GM18505 (cell line): ENCODE data around the gene YY1AP1.
"Not testable (repeated sequence)": the region's sequence is repeated elsewhere in the genome, so short reads cannot be mapped to it uniquely, and the experiment has no call there.

Experiments
- ATAC-seq: cut with Tn5 transposase; IDR thresholded peaks from one replicate; pipeline ENCODE4 v1.9.1; 2021; ENCODE audit not compliant: unreplicated experiment
- POLR2A ChIP-seq: IDR thresholded peaks from 4 replicates; pipeline ENCODE4 v1.6.1; 2011; ENCODE audit warnings: borderline replicate concordance; ENCODE audit not compliant: insufficient read depth, insufficient read length; ENCODE audit errors: extremely low read depth

YY1AP1 gene

DNA sequence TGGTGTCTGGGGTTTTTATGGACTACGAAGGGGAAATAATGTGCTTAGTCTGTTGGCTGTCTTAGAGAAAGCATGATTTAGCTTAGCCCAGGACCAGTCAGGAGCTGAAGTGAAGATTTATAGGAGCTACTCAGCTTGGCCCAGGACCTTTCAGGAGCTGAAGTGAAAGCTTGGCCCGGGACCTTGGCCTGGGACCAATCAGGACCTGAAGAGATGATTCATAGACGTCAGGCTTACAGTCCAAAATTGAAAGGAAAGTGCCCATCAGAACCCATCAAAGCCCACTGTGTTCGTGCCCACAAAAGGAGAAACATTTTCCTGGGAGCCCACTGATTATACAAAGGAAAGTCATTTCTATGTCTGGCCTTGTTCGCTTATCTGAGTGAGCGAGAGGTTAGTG is 42.9 kb downstream of the YY1AP1 start:
- no peak for ATAC-seq
- TF ChIP-seq POLR2A = no peak

DNA sequence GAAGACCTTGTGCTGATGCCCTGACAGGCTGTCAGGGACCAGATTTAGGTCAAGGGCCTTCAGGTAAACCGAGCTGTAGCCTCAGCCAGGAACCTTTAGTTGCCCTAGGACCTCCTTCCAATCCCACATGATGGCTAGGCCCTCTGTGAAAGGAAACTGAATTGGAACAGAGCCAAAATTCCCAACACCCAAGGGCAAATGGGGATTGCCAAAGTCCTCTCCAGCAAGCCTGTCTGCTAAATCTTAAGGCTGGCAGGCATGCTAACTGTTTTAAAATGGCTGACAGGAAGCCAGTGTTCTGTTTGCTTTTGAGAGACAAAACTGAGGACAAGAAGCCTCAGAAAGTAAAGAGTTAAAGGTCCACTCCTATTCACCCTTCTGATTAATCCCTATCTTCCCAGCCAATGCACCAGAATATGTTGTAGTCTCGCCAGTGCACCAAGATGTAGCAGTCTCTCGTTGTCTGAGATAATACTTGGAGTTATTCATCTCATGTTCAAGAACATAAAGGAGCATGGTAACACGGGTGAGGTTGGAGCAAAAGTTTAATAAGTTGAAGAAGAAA is 43.5 kb downstream of the YY1AP1 start:
- TF ChIP-seq POLR2A = no peak

DNA sequence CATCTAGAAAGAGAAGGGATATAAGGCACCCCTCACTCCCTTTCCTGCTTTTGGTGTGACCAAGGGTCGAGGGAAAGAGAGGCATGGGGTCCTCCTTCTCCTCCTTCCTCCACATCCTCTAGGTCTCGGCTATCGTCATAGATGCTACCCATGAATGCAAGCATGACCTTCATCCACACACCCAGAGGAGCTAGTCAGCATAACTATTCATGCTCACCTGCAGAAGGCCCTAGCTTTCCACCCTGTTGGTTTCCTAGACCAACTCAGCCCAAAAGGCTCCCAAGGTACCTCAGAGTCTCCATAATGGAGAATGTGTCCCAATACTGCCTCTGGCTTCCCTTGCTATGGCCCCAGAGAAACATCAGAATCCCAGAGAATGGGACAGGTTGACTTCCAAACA is 45.3 kb downstream of the YY1AP1 start:
- TF ChIP-seq POLR2A = no peak
- ATAC-seq = no peak

More for the DNA sequence above, 43.5 kb downstream of the YY1AP1 start:
- no peak for ATAC-seq

DNA sequence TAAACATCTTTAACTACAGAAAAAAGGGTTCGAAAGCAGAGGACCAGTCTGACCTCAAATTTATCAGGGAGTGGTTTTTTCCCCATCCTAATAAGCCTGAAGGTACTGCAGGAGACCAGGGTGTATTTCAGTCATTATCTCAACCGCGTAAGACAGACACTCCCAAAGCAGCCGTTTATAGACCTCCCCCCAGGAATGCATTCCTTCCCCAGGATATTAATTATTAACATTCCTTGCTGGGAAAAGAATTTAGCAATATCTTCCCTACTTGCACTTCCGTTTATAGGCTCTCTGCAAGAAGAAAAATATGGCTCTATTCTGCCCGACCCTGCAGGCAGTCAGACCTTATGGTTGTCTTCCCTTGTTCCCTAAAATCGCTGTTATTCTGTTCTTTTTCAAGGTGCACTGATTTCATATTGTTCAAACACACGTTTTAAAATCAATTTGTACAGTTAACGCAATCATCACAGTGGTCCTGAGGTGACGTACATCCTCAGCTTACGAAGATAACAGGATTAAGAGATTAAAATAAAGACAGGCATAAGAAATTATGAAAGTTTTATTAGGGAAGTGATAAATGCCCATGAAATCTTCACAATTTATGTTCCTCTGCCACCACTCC is 45.9 kb downstream of the YY1AP1 start:
- not testable (repeated sequence) for ATAC-seq

DNA sequence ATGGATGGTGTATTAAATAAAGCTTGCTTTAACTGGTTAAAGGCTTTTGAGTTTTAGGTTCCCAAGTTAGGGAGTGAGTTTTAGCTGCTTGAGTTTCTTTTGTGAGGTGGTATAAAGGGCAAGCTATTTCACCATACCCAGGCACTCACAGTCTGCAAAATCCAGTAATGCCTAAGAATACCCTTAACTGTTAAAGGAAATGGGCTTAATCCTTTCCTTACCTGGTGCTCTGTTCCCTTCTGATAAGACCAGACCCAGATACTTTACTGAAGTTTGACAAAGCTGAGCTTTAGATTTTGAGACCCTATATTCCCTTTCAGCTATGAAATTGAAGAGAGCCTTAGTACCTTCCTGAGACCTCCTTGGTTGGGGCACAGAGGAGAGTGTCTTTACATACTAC is 48.2 kb downstream of the YY1AP1 start:
- TF ChIP-seq POLR2A = no peak
- ATAC-seq = no peak

DNA sequence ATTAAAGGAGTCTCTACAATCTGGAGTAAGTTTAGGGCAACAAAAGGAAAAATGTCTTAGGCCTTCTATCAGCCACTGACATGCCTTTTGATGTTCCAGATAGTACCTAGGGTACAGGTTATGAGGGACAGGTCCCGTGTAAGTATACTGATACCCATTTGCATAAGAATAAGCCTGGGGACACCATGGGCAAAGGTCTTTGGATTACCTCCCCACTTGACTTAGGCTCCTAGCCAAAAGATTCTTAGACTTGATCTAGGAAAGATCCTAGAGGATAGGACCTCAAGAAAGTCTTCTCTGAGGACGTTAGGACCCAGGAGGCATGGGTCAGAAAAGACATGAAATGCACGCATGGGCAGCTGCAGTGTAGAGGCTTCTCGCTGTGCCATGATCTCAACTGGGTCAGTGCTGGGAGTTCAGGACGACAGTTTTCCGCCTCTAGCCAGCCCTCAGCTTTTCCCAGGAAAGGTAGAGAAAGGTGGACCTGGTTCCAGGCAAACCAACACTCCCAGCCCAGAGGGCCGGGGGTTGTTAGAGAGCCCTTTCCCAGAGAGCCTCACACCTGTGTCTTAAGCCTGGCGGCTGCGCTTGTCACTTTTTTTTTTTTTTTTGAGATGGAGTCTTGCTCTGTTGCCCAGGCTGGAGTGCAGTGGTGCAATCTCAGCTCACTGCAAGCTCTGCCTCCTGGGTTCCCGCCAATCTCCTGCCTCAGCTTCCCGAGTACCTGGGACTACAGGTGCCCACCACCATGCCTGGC is 52.0 kb downstream of the YY1AP1 start:
- no peak for TF ChIP-seq POLR2A
- ATAC-seq = no peak

DNA sequence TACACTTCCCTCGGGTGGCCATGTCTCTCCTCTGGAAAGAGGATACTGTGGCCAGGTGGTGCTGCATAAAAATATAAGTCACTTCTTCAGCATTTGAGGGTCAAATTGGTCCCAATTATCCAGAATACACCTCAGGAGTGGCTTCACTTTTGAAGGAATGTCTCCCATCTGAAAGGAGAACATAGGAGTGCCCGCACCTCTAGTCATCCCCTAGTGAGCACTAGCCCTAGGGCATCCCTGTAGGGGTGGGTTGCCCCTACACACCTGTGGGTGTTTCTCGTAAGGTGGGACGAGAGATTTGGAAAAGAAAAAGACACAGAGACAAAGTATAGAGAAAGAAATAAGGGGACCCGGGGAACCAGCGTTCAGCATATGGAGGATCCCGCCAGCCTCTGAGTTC is 62.1 kb downstream of the YY1AP1 start:
- ATAC-seq = not testable (repeated sequence)

DNA sequence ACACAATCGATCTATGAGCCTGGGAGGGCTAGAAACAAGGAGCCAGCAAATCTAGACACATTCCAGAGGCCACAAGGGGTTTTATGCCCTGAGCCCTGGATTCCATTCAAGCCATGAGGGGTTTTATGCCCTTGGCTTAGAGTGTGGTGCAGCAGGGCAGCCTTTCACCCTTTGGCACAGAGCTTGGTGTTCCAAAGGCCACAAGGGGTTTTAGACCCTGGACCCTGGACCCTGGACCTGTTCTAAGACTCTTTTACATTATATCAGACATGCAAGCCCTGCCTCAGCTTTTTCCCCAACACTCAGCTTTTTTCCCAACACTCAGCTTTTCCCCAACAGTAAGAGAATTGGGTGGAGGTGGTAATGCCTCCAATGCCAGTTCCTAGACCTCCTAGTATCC is 65.2 kb downstream of the YY1AP1 start:
- TF ChIP-seq POLR2A = no peak
- ATAC-seq = no peak

DNA sequence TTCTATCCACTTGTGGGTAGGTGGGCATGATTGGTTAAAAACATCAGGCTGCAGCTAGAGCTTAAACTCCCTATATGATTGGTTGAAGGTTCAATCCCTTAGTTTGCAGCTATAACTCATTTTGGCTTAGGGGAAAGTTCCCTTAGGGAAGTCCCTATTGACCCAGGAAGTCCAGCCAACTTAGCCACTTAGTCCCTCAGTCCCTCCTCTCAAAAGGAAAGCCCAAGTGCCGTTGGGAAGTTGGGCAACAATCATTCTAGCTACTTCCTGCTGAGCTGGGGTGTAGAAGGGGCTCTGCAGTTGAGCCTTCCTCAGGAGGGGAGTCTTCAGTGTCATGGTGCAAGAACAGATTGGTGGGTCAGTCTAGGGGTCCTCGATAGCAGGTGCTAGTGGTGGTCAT is 66.4 kb downstream of the YY1AP1 start:
- ATAC-seq = no peak
- no peak for TF ChIP-seq POLR2A

DNA sequence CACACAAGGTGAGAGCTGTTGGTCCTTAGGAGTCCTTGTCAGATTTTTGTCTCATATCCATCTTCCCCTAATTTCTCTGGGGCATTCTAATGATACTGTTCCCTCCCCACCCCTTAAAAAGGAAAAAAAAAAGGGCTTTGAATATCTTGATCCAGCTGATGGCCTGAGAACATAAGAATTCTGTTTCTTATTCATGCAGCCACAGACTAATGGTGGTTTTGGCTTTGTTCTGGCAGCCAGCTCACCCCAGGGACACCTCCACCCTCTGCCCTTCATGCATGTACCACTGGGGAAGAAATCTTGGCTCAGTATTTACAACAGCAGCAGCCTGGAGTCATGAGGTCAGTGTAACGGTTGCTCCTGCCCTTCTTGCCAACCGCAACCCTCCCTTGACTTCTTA is 75.3 kb downstream of the YY1AP1 start:
- ATAC-seq = not testable (repeated sequence)

DNA sequence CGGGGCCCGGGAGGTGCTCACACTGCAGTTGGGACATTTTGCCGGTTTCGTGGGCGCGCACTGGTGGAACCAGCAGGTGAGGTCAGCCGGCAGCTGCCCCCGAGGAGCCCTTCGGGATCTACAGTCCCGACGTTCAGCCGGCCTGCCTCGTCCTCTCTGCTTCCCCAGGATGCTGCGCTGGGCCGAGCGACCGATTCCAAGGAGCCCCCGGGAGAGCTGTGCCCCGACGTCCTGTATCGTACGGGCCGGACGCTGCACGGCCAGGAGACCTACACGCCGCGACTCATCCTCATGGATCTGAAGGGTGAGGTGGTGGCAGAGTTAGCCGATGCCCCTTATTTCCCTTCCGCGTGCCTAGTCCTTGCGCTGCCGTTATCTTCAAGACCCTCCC is 78.3 kb downstream of the YY1AP1 start:
- peak; percentile 8 for ATAC-seq

DNA sequence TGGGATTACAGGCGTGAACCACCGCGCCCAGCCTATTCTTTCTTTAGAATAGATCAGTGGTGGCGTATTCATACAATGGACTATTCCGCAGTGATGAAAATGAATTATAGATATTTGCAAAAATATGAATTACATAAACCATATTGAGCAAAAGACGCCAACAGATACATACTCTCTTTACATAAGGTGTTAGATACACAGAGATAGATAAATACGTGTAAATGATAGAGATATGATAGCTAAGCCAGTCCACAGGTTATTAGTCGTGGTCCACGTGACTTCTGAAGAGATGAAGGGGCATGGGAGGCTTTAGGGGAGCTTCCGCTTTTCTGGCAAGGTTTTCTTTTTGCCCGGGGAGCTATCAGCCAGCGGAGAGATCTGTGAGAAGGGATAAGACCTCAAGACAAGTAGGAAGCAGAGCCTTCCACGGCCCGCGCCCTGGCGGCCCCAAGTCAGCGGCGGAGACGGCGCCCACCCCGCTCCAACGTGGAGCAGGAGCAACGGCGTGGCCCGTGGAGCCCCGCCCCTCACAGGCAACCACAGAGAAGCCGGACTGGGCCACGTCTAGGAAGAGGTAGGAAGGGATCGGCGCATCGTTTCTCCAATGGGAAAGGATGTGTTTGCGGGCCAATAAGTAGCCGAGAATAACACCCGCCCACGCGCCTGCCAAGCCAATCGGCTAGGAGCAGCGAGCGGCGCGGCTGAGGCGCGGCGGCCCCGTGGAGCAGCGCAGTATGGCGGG is 78.9 kb downstream of the YY1AP1 start, which contains the start of gene MSTO1:
Gene MSTO1 (plus strand): TSS at position 704 of the 742 bp plus-strand sequence. CDS start 31 bp downstream, at position 735.
- peak; percentile 87 for ATAC-seq
- TF ChIP-seq POLR2A = peak; percentile 79
